GM21515 (cell line): ENCODE data around the gene PHC2.

ENCODE experiments used
- ATAC-seq: cut with Tn5 transposase; IDR thresholded peaks from one replicate; pipeline ENCODE4 v1.9.1; 2021; ENCODE audit not compliant: unreplicated experiment

PHC2 gene

GRCh38 chr1:33424610-33425009, 6.3 kb downstream of the PHC2 start:
- ATAC-seq, result no peak

GRCh38 chr1:33424205-33424604, 6.7 kb downstream of the PHC2 start:
- no peak for ATAC-seq

- ATAC-seq, result no peak
Measured at GRCh38 chr1:33420870-33421775, 9.8 kb downstream of the PHC2 start.

- no peak for ATAC-seq
Measured at GRCh38 chr1:33418811-33419210, 12.1 kb downstream of the PHC2 start.

- no peak for ATAC-seq
Measured at GRCh38 chr1:33414879-33415278, 16.0 kb downstream of the PHC2 start.

- ATAC-seq, result no peak
Measured at GRCh38 chr1:33410091-33410701, 20.7 kb downstream of the PHC2 start.

- ATAC-seq, result no peak
Measured at GRCh38 chr1:33408093-33408436, 22.8 kb downstream of the PHC2 start.

- ATAC-seq, result no peak
Measured at GRCh38 chr1:33407352-33408092, 23.4 kb downstream of the PHC2 start.

- ATAC-seq, result no peak
Measured at GRCh38 chr1:33402206-33402605, 28.7 kb downstream of the PHC2 start.

- ATAC-seq, result no peak
Measured at GRCh38 chr1:33401471-33401870, 29.4 kb downstream of the PHC2 start.

GRCh38 chr1:33400153-33400911, 30.6 kb downstream of the PHC2 start:
- no peak for ATAC-seq

GRCh38 chr1:33399375-33399774, 31.5 kb downstream of the PHC2 start:
- ATAC-seq, result no peak

- ATAC-seq, result no peak
Measured at GRCh38 chr1:33397994-33398393, 32.9 kb downstream of the PHC2 start.

- ATAC-seq, result no peak
Measured at GRCh38 chr1:33397125-33397506, 33.8 kb downstream of the PHC2 start.

- no peak for ATAC-seq
Measured at GRCh38 chr1:33396188-33397124, 34.4 kb downstream of the PHC2 start.

- no peak for ATAC-seq
Measured at GRCh38 chr1:33394770-33395169, 36.1 kb downstream of the PHC2 start.

- ATAC-seq, result no peak
Measured at GRCh38 chr1:33393991-33394390, 36.9 kb downstream of the PHC2 start.

- ATAC-seq, result no peak
Measured at GRCh38 chr1:33393524-33393923, 37.4 kb downstream of the PHC2 start.

GRCh38 chr1:33392639-33393038, 38.3 kb downstream of the PHC2 start:
- ATAC-seq, result no peak

- no peak for ATAC-seq
Measured at GRCh38 chr1:33392206-33392605, 38.7 kb downstream of the PHC2 start.
